ENCODE data around the gene GATA6. TPM values are rescaled to one million over a fixed set of nuclear protein-coding genes. Genes with fewer than 3 reads are reported as not detected.

Gene GATA6
- total RNA-seq, 1 experiment from 2014 or later = 3.3 TPM

DNA sequence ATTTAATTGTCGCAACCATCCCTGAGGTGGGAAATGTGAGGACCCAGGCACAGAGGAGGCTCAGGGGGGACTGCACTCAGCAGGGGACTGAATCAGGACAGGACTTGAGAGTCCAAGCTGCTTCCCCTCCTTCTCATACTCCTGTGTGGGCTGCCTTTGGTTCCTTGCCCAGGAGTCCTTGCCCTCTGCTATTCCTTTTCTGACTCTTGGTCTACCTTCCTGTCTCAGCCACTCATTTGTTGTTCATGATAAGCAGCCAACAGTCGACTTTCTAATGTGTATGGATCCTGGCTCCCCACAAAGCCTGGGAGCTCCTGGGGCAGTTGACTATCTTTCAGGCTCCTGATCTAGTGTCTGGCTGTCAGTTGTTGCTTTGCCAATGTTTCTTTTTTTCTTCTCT is 28.3 kb downstream of the GATA6 start:
- Histone ChIP-seq H3K27me3 (ENCODE audit: insufficient read depth, low read length) (no peaks in the 10 kb centered on the region), H2AFZ (ENCODE audit: low read depth, low read length, poor library complexity, severe bottlenecking) (no peak overlapping the region), H3K9me3 (ENCODE audit: control insufficient read depth in 1 of 2, insufficient read depth in 1 of 2, low read depth in 1 of 2, low read length in 2 of 2) (no peaks in the 10 kb centered on the region), H3K79me2 (ENCODE audit: insufficient read depth, low read length) (no peaks in the 10 kb centered on the region), H3K4me2 (ENCODE audit: low read length) (no peak overlapping the region), H3K27ac (ENCODE audit: low read depth, low read length) (no peak overlapping the region), H3K9ac (ENCODE audit: low read length) (no peak overlapping the region), H4K20me1 (ENCODE audit: insufficient read depth) (no peaks in the 10 kb centered on the region), H3K4me3 (replicated peaks in 1 of 2; ENCODE audit: low read depth in 1 of 2, low read length in 2 of 2) (no peak overlapping the region), H3K9me2 (ENCODE audit: insufficient read depth) (no peaks in the 10 kb centered on the region), H3K36me3 (ENCODE audit: control insufficient read depth in 1 of 2, insufficient read depth in 2 of 2, low read length in 2 of 2) (peaks cover 0 to 12% of the 10 kb centered on the region in 2 experiments; a peak in 2 of 4 replicates), H3K4me1 (ENCODE audit: control insufficient read depth in 1 of 2, insufficient read depth in 2 of 2, low read length in 2 of 2) (no peaks in the 10 kb centered on the region)
- BruUV-seq (replicated peaks) = no TSS peak
- ChIA-PET RAD21 (ENCODE audit: low non-redundant PET in 1 of 2, low total read pairs in 2 of 2, uncharacterized antibody in 2 of 2, unreplicated experiment in 2 of 2) (no interaction called here), CTCF (no interaction called here), POLR2A (no interaction called here)
- ATAC-seq = no peak
- no peak for TF ChIP-seq EZH2 (IDR thresholded peaks at IDR 0.05)
- TF ChIP-seq, protein P1, sequence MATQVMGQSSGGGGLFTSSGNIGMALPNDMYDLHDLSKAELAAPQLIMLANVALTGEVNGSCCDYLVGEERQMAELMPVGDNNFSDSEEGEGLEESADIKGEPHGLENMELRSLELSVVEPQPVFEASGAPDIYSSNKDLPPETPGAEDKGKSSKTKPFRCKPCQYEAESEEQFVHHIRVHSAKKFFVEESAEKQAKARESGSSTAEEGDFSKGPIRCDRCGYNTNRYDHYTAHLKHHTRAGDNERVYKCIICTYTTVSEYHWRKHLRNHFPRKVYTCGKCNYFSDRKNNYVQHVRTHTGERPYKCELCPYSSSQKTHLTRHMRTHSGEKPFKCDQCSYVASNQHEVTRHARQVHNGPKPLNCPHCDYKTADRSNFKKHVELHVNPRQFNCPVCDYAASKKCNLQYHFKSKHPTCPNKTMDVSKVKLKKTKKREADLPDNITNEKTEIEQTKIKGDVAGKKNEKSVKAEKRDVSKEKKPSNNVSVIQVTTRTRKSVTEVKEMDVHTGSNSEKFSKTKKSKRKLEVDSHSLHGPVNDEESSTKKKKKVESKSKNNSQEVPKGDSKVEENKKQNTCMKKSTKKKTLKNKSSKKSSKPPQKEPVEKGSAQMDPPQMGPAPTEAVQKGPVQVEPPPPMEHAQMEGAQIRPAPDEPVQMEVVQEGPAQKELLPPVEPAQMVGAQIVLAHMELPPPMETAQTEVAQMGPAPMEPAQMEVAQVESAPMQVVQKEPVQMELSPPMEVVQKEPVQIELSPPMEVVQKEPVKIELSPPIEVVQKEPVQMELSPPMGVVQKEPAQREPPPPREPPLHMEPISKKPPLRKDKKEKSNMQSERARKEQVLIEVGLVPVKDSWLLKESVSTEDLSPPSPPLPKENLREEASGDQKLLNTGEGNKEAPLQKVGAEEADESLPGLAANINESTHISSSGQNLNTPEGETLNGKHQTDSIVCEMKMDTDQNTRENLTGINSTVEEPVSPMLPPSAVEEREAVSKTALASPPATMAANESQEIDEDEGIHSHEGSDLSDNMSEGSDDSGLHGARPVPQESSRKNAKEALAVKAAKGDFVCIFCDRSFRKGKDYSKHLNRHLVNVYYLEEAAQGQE (IDR thresholded peaks at IDR 0.05; ENCODE audit: low read depth) = no peak
- no peak for TF ChIP-seq POLR2A (IDR thresholded peaks at IDR 0.05; ENCODE audit: borderline replicate concordance, extremely low read depth, insufficient read depth, insufficient read length)
- no peak for TF ChIP-seq EZH2phosphoT487 (IDR thresholded peaks at IDR 0.05; ENCODE audit: borderline replicate concordance)
- TF ChIP-seq YY1 (IDR thresholded peaks at IDR 0.05; ENCODE audit: extremely low read depth, insufficient replicate concordance, low read depth, low read length) = no peak
- TF ChIP-seq POLR2AphosphoS5 (IDR thresholded peaks at IDR 0.05; ENCODE audit: low read depth, low read length) = no peak
- TF ChIP-seq, protein P2, sequence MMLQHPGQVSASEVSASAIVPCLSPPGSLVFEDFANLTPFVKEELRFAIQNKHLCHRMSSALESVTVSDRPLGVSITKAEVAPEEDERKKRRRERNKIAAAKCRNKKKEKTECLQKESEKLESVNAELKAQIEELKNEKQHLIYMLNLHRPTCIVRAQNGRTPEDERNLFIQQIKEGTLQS (IDR thresholded peaks at IDR 0.05) = no peak
- TF ChIP-seq MAX (IDR thresholded peaks at IDR 0.05) = no peak
- TF ChIP-seq, protein P3, sequence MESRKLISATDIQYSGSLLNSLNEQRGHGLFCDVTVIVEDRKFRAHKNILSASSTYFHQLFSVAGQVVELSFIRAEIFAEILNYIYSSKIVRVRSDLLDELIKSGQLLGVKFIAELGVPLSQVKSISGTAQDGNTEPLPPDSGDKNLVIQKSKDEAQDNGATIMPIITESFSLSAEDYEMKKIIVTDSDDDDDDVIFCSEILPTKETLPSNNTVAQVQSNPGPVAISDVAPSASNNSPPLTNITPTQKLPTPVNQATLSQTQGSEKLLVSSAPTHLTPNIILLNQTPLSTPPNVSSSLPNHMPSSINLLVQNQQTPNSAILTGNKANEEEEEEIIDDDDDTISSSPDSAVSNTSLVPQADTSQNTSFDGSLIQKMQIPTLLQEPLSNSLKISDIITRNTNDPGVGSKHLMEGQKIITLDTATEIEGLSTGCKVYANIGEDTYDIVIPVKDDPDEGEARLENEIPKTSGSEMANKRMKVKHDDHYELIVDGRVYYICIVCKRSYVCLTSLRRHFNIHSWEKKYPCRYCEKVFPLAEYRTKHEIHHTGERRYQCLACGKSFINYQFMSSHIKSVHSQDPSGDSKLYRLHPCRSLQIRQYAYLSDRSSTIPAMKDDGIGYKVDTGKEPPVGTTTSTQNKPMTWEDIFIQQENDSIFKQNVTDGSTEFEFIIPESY (IDR thresholded peaks at IDR 0.05; ENCODE audit: extremely low read depth, insufficient replicate concordance, low read length) = no peak
- no peak for TF ChIP-seq ZFX (IDR thresholded peaks at IDR 0.05)
- TF ChIP-seq RAD21 (IDR thresholded peaks at IDR 0.05; ENCODE audit: low read depth) = no peak
- TF ChIP-seq EGR1 (IDR thresholded peaks at IDR 0.05; ENCODE audit: low read depth) = no peak
- DNase-seq (ENCODE audit: low read depth, low spot score) = no peak
- intact Hi-C loops (cut with micrococcal nuclease) = loop anchor here (2.0 kb wide), 1 partner anchor 17 kb away; no protein-coding TSS in a partner anchor

All from HCT116 (cell line).